A549 (cell line): ENCODE data around the gene PKN1. TPM values are rescaled to one million over a fixed set of nuclear protein-coding genes. Genes with fewer than 3 reads are reported as not detected.

Experiments used
- ATAC-seq, 2 experiments: fragments of 200-7000 bp in 1 of 2; fragments of >200 bp in 1 of 2; cut with Nextera tagmentation in 1 of 2; cut with Tn5 transposase in 1 of 2; 3 replicates each; pipeline versions ENCODE4 v1.8.0 to v1.9.1; 2018 to 2020; ENCODE audit warnings: mild to moderate bottlenecking in 1 of 2, moderate library complexity in 1 of 2
- CTCF ChIA-PET: fragments of 300-600 bp; sonication (Branson Sonifier 250); formaldehyde crosslinking; extraction: SDS; loops from one replicate; lab custom pipeline; 2021; ENCODE audit warnings: antibody characterized with exemption, inconsistent platforms; lab: Yijun Ruan, JAX
- POLR2A ChIA-PET: fragments of 350-600 bp; formaldehyde crosslinking; extraction: SDS; loops from one replicate; lab custom pipeline; 2021; ENCODE audit warnings: antibody characterized with exemption, inconsistent platforms; lab: Yijun Ruan, JAX
- DNase-seq, 2 experiments: peaks; one replicate each; pipeline versions ENCODE4 v3.0.0 to v3.0.0-alpha.2; 2011 to 2016; ENCODE audit warnings: low read depth in 1 of 2, low spot score in 1 of 2
- FAIRE-seq: peaks from 2 replicates; lab custom pipeline; 2011; peaks lifted over from hg19 to GRCh38; lab: Jason Lieb, UNC
- H3K27ac ChIP-seq, 2 experiments: fragments of >200 bp; sonication (Bioruptor Twin); formaldehyde crosslinking; 3 replicates each; pipeline ENCODE4 v1.5.1; 2016 to 2017
- H3K4me1 ChIP-seq: fragments of >200 bp; sonication (Bioruptor Twin); formaldehyde crosslinking; 3 replicates; pipeline ENCODE4 v1.6.1; 2016
- H3K4me2 ChIP-seq: fragments of >200 bp; sonication (Bioruptor Twin); formaldehyde crosslinking; 3 replicates; pipeline ENCODE4 v1.6.1; 2016
- H3K4me3 ChIP-seq: fragments of >200 bp; sonication (Bioruptor Twin); formaldehyde crosslinking; 3 replicates; pipeline ENCODE4 v1.5.1; 2016
- H3K9me3 ChIP-seq: fragments of >200 bp; sonication (Bioruptor Twin); formaldehyde crosslinking; 3 replicates; pipeline ENCODE4 v1.6.1; 2016
- BHLHE40 ChIP-seq: IDR thresholded peaks from 2 replicates; pipeline ENCODE4 v1.6.1; 2012; ENCODE audit warnings: low read depth, low read length, inconsistent platforms
- CBX2 ChIP-seq: fragments of 200-600 bp; sonication (generic); IDR thresholded peaks from 2 replicates; pipeline ENCODE4 v1.6.1; 2016; ENCODE audit warnings: low read depth, mild to moderate bottlenecking, borderline replicate concordance
- CEBPB ChIP-seq, 2 experiments: fragments of >200 bp in 1 of 2; sonication (Bioruptor Twin) in 1 of 2; formaldehyde crosslinking in 1 of 2; IDR thresholded peaks; 2 replicates each; pipeline ENCODE4 v1.6.1; 2012 to 2016
- CHD2 ChIP-seq: fragments of 150-350 bp; IDR thresholded peaks from 2 replicates; pipeline ENCODE4 v1.6.1; 2014; ENCODE audit warnings: low read length; ENCODE audit not compliant: partially characterized antibody
- CTCF ChIP-seq: fragments of >200 bp; sonication (Bioruptor Twin); formaldehyde crosslinking; IDR thresholded peaks from 3 replicates; pipeline ENCODE4 v1.5.1; 2016
- FOSL2 ChIP-seq, 2 experiments: fragments of 450-650 bp in 1 of 2; fragments of >200 bp in 1 of 2; sonication (Bioruptor Twin) in 1 of 2; formaldehyde crosslinking; IDR thresholded peaks; 2 replicates each; pipeline versions ENCODE4 v1.5.0 to v1.6.1; 2016 to 2020; ENCODE audit warnings: mild to moderate bottlenecking in 1 of 2, moderate library complexity in 1 of 2
- FOXS1 ChIP-seq: fragments of 250-450 bp; sonication (Bioruptor Pico); IDR thresholded peaks from 2 replicates; pipeline ENCODE4 v1.5.0; 2020; ENCODE audit warnings: mild to moderate bottlenecking, moderate library complexity
- JUN ChIP-seq, 2 experiments: fragments of >200 bp; sonication (Bioruptor Twin); formaldehyde crosslinking; IDR thresholded peaks; 2 replicates in 1 of 2; 3 replicates in 1 of 2; pipeline ENCODE4 v1.6.1; 2016 to 2017
- KDM1A ChIP-seq: fragments of 200-600 bp; sonication (generic); IDR thresholded peaks from 2 replicates; pipeline ENCODE4 v1.6.1; 2016; ENCODE audit warnings: low read depth, mild to moderate bottlenecking
- KDM5A ChIP-seq: fragments of 200-600 bp; sonication (generic); IDR thresholded peaks from 2 replicates; pipeline ENCODE4 v1.6.1; 2016; ENCODE audit warnings: antibody characterized with exemption, mild to moderate bottlenecking
- MAFK ChIP-seq: fragments of 450-650 bp; IDR thresholded peaks from 2 replicates; pipeline ENCODE4 v1.6.1; 2014; ENCODE audit not compliant: partially characterized antibody
- MAX ChIP-seq: IDR thresholded peaks from 2 replicates; pipeline ENCODE4 v1.6.1; 2012
- MYC ChIP-seq: IDR thresholded peaks from 2 replicates; pipeline ENCODE4 v1.6.1; 2012; ENCODE audit warnings: mild to moderate bottlenecking, inconsistent platforms, low read length, improper control_type of control experiment, borderline replicate concordance
- POLR2AphosphoS2 ChIP-seq: conservative IDR thresholded peaks from 2 replicates; pipeline ENCODE4 v1.6.1; 2012; ENCODE audit warnings: low read length, improper control_type of control experiment, inconsistent platforms
- RAD21 ChIP-seq, 2 experiments: fragments of >200 bp in 1 of 2; sonication (Bioruptor Twin) in 1 of 2; formaldehyde crosslinking in 1 of 2; IDR thresholded peaks in 1 of 2; conservative IDR thresholded peaks in 1 of 2; 2 replicates in 1 of 2; 3 replicates in 1 of 2; pipeline ENCODE4 v1.6.1; 2012 to 2018; ENCODE audit warnings: inconsistent platforms in 1 of 2
- RARB ChIP-seq: fragments of 250-450 bp; sonication (Bioruptor Pico); IDR thresholded peaks from 2 replicates; pipeline ENCODE4 v1.8.0; 2021; ENCODE audit warnings: mild to moderate bottlenecking, moderate library complexity
- RFX5 ChIP-seq: fragments of 450-650 bp; IDR thresholded peaks from 2 replicates; pipeline ENCODE4 v1.7.1; 2014; ENCODE audit warnings: antibody characterized with exemption, mild to moderate bottlenecking, moderate library complexity
- SMC3 ChIP-seq: fragments of >200 bp; sonication (Bioruptor Twin); formaldehyde crosslinking; IDR thresholded peaks from 3 replicates; pipeline ENCODE4 v1.6.1; 2018; ENCODE audit warnings: inconsistent platforms
- SREBF2 ChIP-seq: fragments of 450-650 bp; IDR thresholded peaks from 2 replicates; pipeline ENCODE4 v1.6.1; 2014; ENCODE audit warnings: mild to moderate bottlenecking, moderate library complexity
- TFCP2L1 ChIP-seq: fragments of 250-450 bp; sonication (Bioruptor Pico); IDR thresholded peaks from 2 replicates; pipeline ENCODE4 v1.5.0; 2021; ENCODE audit warnings: mild to moderate bottlenecking
- WGBS: methylation state at CpG from one replicate; pipeline ENCODE4 v1.1.6; 2017; ENCODE audit errors: missing lambda C conversion rate; 5-methylcytosine and 5-hydroxymethylcytosine counted together
- polyA plus RNA-seq, 4 experiments: library from polyadenylated mRNA; depleted of rRNA in 3 of 4; stranded (reverse); fragments of >200 nt; fragmentation: RNase III in 1 of 4; extraction: RNeasy Plus Mini Kit Qiagen cat#74134 plus additional on column Dnase treatment in 1 of 4; gene quantifications; 2 replicates in 3 of 4; 3 replicates in 1 of 4; pipeline ENCODE4 v1.2.3, GENCODE V29; 2011 to 2017
- TF ChIP-seq, protein P1 (sequence below): IDR thresholded peaks from 2 replicates; pipeline ENCODE4 v1.6.1; 2012; ENCODE audit warnings: low read depth, borderline replicate concordance
- TF ChIP-seq, protein P2 (sequence below): IDR thresholded peaks from 2 replicates; pipeline ENCODE4 v1.6.1; 2012

PKN1 gene
- polyA plus RNA-seq, 2 of the 4 experiments (the other 2 are of a cell fraction) = 33.4 to 37.3 TPM

- DNase-seq (no peak), FAIRE-seq (no peak), ATAC-seq (no peak)
- Histone ChIP-seq H3K27ac (peak overlapping the region in 1 of 2 experiments; percentile 65; a peak in 2 of 6 replicates), H3K4me2 (0 out of 3 replicates have a peak overlapping the region, but pooled peaks have one; percentile 20), H3K4me3 (no peak overlapping the region), H3K9me3 (no peaks in the 10 kb centered on the region), H3K4me1 (peaks cover 19% of the 10 kb centered on the region)
- WGBS = 90% methylated on average over 22 of the region's 46 CpGs
- ChIA-PET CTCF (interaction anchor here (0.6 to 2.6 kb wide), 15 partner anchors 8 to 335 kb away, joined by 3 to 12 read pairs (median 4); partner anchors contain the start of genes ASF1B and PKN1), POLR2A (no interaction called here)
- no peak for TF ChIP-seq POLR2AphosphoS2
- TF ChIP-seq CBX2 = no peak
- no peak for TF ChIP-seq MAFK
- TF ChIP-seq KDM5A = no peak
- TF ChIP-seq FOXS1 (CRISPR knock-in tag) = no peak
- no peak for TF ChIP-seq MYC
- TF ChIP-seq CEBPB (IDR thresholded peaks at IDR 0.05) = no peak
- no peak for TF ChIP-seq RFX5
- no peak for TF ChIP-seq SREBF2
- TF ChIP-seq RARB = no peak
- no peak for TF ChIP-seq TFCP2L1
- TF ChIP-seq KDM1A = no peak
Measured at GRCh38 chr19:14471436-14472187, 38.5 kb downstream of the PKN1 start.

DNA sequence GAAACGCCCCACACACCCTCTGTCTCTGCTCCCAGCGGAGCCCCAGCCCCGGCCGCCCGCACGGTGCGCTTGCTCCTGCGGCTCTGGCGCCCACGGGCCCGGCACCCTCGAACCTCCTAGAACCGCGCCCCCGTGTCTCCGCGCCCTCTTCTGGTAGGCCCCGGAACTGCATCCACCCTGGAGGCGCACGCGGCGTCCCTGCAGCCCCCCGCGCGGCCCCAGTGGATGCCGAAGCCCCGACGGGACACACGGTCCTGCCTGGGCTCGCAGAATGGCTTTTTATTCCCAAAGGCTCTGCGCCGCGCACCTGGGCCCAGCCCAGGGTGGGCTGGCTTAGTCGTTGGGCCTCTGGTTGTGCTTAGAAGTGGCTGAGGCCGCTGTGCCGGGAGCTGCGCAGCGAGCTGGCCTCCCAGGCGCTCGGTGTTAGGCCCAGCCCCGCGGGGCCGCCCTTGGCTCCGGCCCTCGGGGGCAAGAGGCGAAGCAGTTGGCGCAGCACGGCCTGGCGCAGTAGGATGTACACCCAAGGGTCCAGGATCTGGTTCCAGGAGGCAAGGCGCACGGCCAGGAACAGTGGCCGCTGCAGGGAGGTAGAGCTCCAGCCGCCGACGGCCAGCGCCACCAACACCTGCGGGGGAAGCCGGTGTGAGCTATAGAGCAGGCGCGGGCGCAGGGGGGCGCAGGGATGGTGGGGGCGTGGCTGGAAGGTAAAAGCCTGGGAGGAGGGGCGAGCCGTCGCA is 39.3 kb downstream of the PKN1 start:
- H3K9me3 ChIP-seq = no peaks in the 10 kb centered on the region
- DNase-seq (peak; percentile 50 to 57), FAIRE-seq (no peak)

More for the DNA sequence above, 39.3 kb downstream of the PKN1 start:
- TF ChIP-seq, protein P1, sequence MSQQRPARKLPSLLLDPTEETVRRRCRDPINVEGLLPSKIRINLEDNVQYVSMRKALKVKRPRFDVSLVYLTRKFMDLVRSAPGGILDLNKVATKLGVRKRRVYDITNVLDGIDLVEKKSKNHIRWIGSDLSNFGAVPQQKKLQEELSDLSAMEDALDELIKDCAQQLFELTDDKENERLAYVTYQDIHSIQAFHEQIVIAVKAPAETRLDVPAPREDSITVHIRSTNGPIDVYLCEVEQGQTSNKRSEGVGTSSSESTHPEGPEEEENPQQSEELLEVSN = peak; percentile 22; the same call in 1 of the 2 replicates
- TF ChIP-seq CHD2 (no peak), BHLHE40 (no peak), FOSL2 (IDR thresholded peaks at IDR 0.05) (no peak), FOSL2 (CRISPR knock-in tag; IDR thresholded peaks at IDR 0.05) (no peak), MAX (peak; percentile 75), RAD21 (conservative IDR thresholded peaks at IDR 0.05 in 1 of 2, IDR thresholded peaks at IDR 0.05 in 1 of 2) (peak; percentile 37 to 43; a peak in 4 of 5 replicates), JUN (IDR thresholded peaks at IDR 0.05) (peak in 1 of 2 experiments; percentile 14; a peak in 1 of 5 replicates), CTCF (peak; percentile 63), SMC3 (peak; percentile 58)
- TF ChIP-seq, protein P2, sequence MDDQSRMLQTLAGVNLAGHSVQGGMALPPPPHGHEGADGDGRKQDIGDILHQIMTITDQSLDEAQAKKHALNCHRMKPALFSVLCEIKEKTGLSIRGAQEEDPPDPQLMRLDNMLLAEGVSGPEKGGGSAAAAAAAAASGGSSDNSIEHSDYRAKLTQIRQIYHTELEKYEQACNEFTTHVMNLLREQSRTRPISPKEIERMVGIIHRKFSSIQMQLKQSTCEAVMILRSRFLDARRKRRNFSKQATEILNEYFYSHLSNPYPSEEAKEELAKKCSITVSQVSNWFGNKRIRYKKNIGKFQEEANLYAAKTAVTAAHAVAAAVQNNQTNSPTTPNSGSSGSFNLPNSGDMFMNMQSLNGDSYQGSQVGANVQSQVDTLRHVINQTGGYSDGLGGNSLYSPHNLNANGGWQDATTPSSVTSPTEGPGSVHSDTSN = peak; percentile 57; the same call in 1 of the 2 replicates
- Histone ChIP-seq H3K4me3 (no peak overlapping the region), H3K4me1 (peaks cover 27% of the 10 kb centered on the region), H3K4me2 (peak overlapping the region; percentile 20; the same call in 1 of the 3 replicates), H3K27ac (peak overlapping the region in 1 of 2 experiments; percentile 65; a peak in 2 of 6 replicates)
- peak; percentile 16 to 61; a peak in 4 of 6 replicates for ATAC-seq
- ChIA-PET POLR2A (no interaction called here), CTCF (interaction anchor here (0.5 to 2.6 kb wide), 23 partner anchors 8 to 336 kb away, joined by 3 to 12 read pairs (median 4); partner anchors contain the start of genes ASF1B and PKN1)
- 50% methylated on average over 2 of the region's 66 CpGs for WGBS
